ENCODE measurements around the gene OTOF. TPM values are rescaled to one million over a fixed set of nuclear protein-coding genes. Genes with fewer than 3 reads are reported as not detected.

The OTOF gene
- total and polyA plus RNA-seq, 9 of the 15 experiments (the other 6 are each of a cell fraction or from before 2014, with no cell fraction given) = 0.03 to 0.11 (median 0.06) TPM; not detected in 5

- TF ChIP-seq E2F1 (CRISPR knock-in tag; IDR thresholded peaks at IDR 0.05) (no peak), FOXA1 (IDR thresholded peaks at IDR 0.05; ENCODE audit: borderline replicate concordance) (no peak)
Observed at GRCh38 chr2:26474261-26474785, 3.6 kb downstream of the OTOF start (continued).

GRCh38 chr2:26473796-26474195 lies 4.1 kb downstream of the OTOF start:
- Histone ChIP-seq H3K4me2 (ENCODE audit: insufficient read depth, low read length) (no peak overlapping the region), H4K20me1 (replicated peaks; ENCODE audit: control insufficient read depth, insufficient read depth, low read length) (peaks cover 5% of the 10 kb centered on the region; the same call in 1 of the 2 replicates), H3K4me1 (replicated peaks in 1 of 2; ENCODE audit: control insufficient read depth in 2 of 2, insufficient read depth in 2 of 2, low read length in 2 of 2) (peaks cover 0 to 32% of the 10 kb centered on the region in 2 experiments; a peak in 2 of 5 replicates), H3K36me3 (ENCODE audit: control insufficient read depth, insufficient read depth, low read length) (no peaks in the 10 kb centered on the region), H3K4me3 (no peak overlapping the region), H2AFZ (ENCODE audit: low read depth, low read length) (no peak overlapping the region), H3K9ac (ENCODE audit: insufficient read depth in 1 of 2, low read depth in 2 of 2, low read length in 2 of 2) (no peak overlapping the region), H3K9me1 (ENCODE audit: control insufficient read depth, insufficient read depth, low read length) (no peaks in the 10 kb centered on the region), H3K9me3 (replicated peaks; ENCODE audit: control insufficient read depth, insufficient read depth, low read depth, low read length) (peaks cover 5% of the 10 kb centered on the region; the same call in 1 of the 2 replicates), H3K27ac (ENCODE audit: extremely low read depth, low read depth, low read length) (no peak overlapping the region), H3K79me2 (ENCODE audit: control insufficient read depth, insufficient read depth, low read length) (no peaks in the 10 kb centered on the region), H3K27me3 (ENCODE audit: control insufficient read depth in 2 of 2, insufficient read depth in 2 of 2, low read length in 2 of 2) (peaks cover 0 to 5% of the 10 kb centered on the region in 2 experiments; a peak in 1 of 5 replicates)
- FAIRE-seq = no peak
- ChIA-PET CTCF (ENCODE audit: low intra/inter-chr PET ratio) (no interaction called here), POLR2A (no interaction called here)
- TF ChIP-seq NR2C2 (CRISPR knock-in tag; IDR thresholded peaks at IDR 0.05) (no peak), NR2C2 (tag; IDR thresholded peaks at IDR 0.05) (no peak), MLLT1 (IDR thresholded peaks at IDR 0.05) (no peak), UBTF (IDR thresholded peaks at IDR 0.05; ENCODE audit: borderline replicate concordance in 1 of 2, low read depth in 2 of 2, low read length in 2 of 2) (no peak), POLR3G (IDR thresholded peaks at IDR 0.05; ENCODE audit: extremely low read depth, insufficient read length, insufficient replicate concordance) (no peak)
- no peak for DNase-seq (ENCODE audit: extremely low read depth in 1 of 4, low spot score in 3 of 4)
- no TSS peak for BruUV-seq (replicated peaks)
- 58% methylated on average over 7 of the region's 9 CpGs for WGBS (ENCODE audit: insufficient coverage, low coverage, missing lambda C conversion rate)
- in situ Hi-C loops (cut with MboI) = no loop called here
- intact Hi-C loops (cut with micrococcal nuclease) = no loop called here
- no peak for ATAC-seq
